Stimulated activated naive CD8-positive, alpha-beta T cell treated with anti-CD3 and anti-CD28 coated beads, Interleukin-15, Interleukin-2, amounts not matched to agents 100 ng/mL and 50 ng/mL, for 24 hours (primary cell): ENCODE measurements around the gene TOX2.

Source experiments
- H3K27ac Mint-ChIP-seq: one replicate; pipeline ENCODE4 v1.8.0; 2021; ENCODE audit warnings: mild to moderate bottlenecking, mixed read lengths
- H3K27me3 Mint-ChIP-seq: one replicate; pipeline ENCODE4 v1.8.0; 2021; ENCODE audit warnings: mixed read lengths
- H3K36me3 Mint-ChIP-seq: one replicate; pipeline ENCODE4 v1.8.0; 2021; ENCODE audit warnings: low read depth, mixed read lengths
- H3K4me1 Mint-ChIP-seq: one replicate; pipeline ENCODE4 v1.8.0; 2021; ENCODE audit warnings: low read depth, mixed read lengths
- H3K4me3 Mint-ChIP-seq: one replicate; pipeline ENCODE4 v1.8.0; 2021; ENCODE audit warnings: mild to moderate bottlenecking, mixed read lengths
- H3K9me3 Mint-ChIP-seq: one replicate; pipeline ENCODE4 v1.8.0; 2021; ENCODE audit warnings: mixed read lengths

TOX2 gene

DNA sequence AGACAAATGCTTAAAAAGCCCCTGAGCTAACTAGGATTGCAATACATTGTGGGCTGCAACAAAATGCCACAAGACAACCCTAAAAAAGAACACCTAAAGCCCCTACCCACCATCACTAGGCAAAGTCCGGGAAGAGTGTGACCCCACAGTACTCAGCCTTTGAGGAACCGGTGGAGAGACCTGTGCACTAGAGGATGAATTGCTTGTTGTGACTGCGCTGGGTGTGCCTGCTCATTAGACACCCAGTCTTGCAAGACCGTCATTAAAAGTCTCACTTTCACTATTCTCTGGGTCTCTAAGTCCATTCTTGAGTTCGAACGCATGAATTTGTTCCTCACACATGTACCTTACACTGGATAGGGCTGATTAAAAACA, 183.6 kb downstream of the TOX2 start:
- Mint-ChIP-seq H3K9me3 (no peaks in the 10 kb centered on the region), H3K27me3 (peaks cover 37% of the 10 kb centered on the region), H3K36me3 (no peaks in the 10 kb centered on the region), H3K4me1 (no peaks in the 10 kb centered on the region), H3K27ac (no peak overlapping the region), H3K4me3 (no peak overlapping the region)

DNA sequence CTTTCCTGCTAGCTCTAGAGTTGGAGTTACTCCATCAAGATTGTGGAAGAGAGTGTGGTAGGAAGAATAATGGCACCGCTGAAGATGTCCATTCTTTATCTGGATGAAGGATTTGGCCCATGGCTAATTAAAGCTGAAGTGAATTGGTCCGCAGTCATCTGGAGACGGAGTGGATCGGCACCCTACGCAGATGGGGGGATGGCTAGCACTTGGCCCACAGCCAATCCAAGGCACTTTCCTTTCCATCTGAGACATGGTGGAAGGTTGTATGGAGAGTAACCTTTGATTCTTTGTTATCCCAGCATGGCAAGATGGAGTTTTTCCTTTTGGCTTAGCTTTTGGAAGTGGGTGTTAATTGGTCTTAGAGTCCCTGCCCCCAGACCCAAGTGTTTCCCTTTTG, 184.0 kb downstream of the TOX2 start:
- H3K36me3 Mint-ChIP-seq, result no peaks in the 10 kb centered on the region
- H3K4me1 Mint-ChIP-seq, result no peaks in the 10 kb centered on the region
- no peak overlapping the region for H3K27ac Mint-ChIP-seq
- H3K4me3 Mint-ChIP-seq, result no peak overlapping the region
- H3K27me3 Mint-ChIP-seq, result peaks cover 38% of the 10 kb centered on the region
- H3K9me3 Mint-ChIP-seq, result no peaks in the 10 kb centered on the region

DNA sequence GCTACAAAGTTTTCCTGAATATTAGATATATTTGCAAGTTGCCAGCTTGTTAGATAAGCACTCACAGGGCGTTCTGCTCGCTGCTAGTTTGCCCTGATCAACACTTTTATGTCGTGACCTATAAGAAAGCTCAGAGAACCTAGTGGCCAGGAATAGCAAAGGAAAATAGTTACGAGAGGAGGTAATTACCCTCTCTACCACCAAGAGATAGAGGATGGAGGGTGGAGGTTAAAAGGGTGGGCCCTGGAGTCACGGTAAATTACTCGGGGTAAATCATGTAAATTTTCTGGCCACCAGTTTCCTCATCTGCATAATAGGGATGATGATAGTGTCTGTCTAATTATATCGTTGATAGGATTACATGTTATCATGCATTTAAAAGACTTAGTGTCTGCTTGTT, 185.2 kb downstream of the TOX2 start:
- H3K4me3 Mint-ChIP-seq, result no peak overlapping the region
- no peaks in the 10 kb centered on the region for H3K9me3 Mint-ChIP-seq
- H3K27me3 Mint-ChIP-seq, result peaks cover 47% of the 10 kb centered on the region

DNA sequence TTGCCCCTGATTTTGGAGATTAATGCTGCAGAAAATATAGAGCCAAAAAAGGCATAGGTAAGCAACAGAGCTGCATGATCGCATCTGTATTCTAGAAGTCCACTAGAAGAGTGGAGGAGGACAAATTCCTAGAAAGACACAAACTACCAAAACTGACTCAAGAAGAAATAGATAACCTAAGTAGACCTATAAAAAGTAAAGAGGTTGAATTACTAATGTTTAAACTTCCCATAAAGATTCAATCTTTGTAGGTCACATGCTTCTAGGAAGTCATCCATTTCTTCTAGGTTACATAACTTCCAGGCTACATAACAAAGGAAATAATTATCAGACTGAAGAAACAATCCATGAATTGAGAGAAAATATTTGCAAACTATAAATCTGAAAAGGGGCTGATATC, 187.9 kb downstream of the TOX2 start:
- peaks cover 53% of the 10 kb centered on the region for H3K27me3 Mint-ChIP-seq
- no peaks in the 10 kb centered on the region for H3K4me1 Mint-ChIP-seq
- peaks cover 8% of the 10 kb centered on the region for H3K9me3 Mint-ChIP-seq
- H3K36me3 Mint-ChIP-seq, result no peaks in the 10 kb centered on the region
- no peak overlapping the region for H3K4me3 Mint-ChIP-seq
- no peak overlapping the region for H3K27ac Mint-ChIP-seq

More for the DNA sequence above, 185.2 kb downstream of the TOX2 start:
- H3K27ac Mint-ChIP-seq, result no peak overlapping the region
- H3K36me3 Mint-ChIP-seq, result no peaks in the 10 kb centered on the region
- H3K4me1 Mint-ChIP-seq, result no peaks in the 10 kb centered on the region

DNA sequence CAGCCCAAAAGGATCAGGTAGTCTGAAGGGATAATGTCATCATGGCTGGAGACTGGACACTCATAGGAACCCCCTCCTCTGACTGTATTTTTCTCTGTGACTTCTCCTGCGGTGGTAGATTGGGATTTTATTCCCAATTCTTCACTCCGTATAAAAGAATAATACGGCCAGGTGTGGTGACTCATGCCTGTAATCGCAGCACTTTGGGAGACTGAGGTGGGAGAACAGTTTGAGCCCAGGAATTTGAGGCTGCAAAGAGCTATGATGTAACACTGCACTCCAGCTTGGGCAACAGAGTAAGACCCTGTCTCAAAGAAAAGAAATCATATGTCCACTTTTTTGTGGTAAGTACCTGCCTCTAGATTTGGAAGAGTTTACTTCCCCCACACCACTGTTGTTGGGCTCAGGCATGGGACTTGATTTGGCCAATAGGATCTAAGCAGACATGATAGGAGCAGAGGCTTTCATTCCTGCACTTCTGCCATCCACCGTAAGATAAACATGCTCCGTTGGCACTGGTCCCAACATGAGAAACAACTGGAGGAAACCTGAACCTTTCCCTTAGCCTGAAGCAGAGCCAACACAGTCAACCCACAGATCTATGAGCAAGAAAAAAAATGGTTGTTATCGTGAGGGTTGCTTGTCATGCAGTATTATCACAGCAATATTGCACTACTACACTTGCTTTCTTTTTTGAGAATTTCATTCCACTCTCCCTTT, 190.3 kb downstream of the TOX2 start:
- Mint-ChIP-seq H3K4me1 (no peaks in the 10 kb centered on the region), H3K9me3 (peaks cover 11% of the 10 kb centered on the region), H3K27me3 (peaks cover 60% of the 10 kb centered on the region), H3K36me3 (no peaks in the 10 kb centered on the region), H3K27ac (no peak overlapping the region), H3K4me3 (no peak overlapping the region)

DNA sequence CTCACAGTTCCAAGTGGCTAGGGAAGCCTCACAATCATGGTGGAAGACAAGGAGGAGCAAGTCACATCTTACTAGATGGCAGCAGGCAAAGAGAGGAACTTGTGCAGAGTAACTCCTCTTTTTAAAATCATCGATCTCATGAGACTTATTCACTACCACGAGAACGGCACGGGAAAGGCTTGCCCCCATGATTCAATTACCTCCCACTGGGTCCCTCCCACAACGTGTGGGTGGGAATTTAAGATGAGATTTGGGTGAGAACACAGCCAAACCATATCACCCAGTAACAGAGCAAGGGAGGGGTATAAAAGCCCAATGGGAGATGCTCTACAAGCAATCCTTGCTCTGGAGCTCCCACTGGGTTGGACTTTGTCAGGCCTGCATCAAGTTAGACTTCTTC, 192.0 kb downstream of the TOX2 start:
- Mint-ChIP-seq H3K9me3 (peaks cover 11% of the 10 kb centered on the region), H3K27me3 (peaks cover 48% of the 10 kb centered on the region), H3K27ac (no peak overlapping the region)

DNA sequence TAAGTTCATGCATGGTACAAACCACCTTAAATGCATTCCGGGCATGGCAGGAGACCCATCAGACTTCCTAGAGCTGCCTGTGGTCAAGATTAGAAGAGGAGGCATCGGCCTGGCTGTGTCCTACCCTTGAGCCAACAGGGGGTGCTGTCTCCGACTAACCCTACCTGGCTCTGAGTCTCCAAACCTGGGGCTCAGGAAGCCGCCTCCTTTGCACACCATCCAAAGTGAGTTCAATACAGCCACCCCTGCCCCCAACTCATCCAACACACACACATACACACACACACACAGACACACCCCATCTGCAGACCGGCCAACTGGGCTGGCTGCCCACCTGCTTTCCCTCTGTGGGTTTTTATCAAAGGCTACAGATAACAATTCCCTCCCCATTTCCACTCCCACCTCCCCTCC, 195.3 kb downstream of the TOX2 start:
- peaks cover 11% of the 10 kb centered on the region for H3K9me3 Mint-ChIP-seq
- no peak overlapping the region for H3K27ac Mint-ChIP-seq
- H3K36me3 Mint-ChIP-seq, result no peaks in the 10 kb centered on the region
- H3K27me3 Mint-ChIP-seq, result peaks cover 31% of the 10 kb centered on the region
- H3K4me1 Mint-ChIP-seq, result no peaks in the 10 kb centered on the region
- no peak overlapping the region for H3K4me3 Mint-ChIP-seq

More for the DNA sequence above, 192.0 kb downstream of the TOX2 start:
- no peaks in the 10 kb centered on the region for H3K36me3 Mint-ChIP-seq
- H3K4me3 Mint-ChIP-seq, result no peak overlapping the region
- H3K4me1 Mint-ChIP-seq, result no peaks in the 10 kb centered on the region

DNA sequence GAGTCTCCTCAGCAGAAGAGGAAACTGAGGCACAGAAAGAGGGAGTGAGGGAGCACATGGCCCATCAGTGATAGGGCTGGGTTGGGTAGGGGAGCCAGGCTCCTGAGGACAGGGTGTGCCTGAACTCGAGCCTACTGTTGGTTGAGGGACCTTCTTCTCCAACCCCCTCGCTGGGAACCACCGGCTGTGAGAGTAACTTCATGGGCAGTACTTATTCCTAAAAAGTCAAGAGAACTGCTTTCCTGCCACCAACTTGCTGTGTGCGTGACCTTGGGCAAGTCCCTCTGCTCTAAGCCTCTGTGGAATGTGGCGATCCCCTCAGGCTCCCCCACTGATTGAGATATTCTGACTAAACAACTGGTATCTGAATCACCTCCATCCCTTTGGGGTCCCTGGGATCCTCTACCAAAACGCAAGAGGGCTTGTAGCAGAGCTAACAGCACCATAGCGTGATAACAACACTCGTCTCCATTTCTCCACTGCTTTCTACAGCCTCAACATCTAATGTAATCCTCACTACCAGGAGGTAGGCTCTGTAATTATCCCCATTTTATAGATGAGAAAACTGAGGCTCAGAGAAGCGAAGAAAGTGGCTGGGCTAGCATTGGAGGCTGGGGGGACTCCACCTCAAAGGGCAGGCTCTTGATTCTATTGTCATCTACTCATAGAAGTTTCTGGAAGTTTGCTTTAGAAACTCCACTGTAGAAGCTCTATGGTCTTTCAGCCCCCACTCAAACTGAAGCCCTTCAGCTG, 196.3 kb downstream of the TOX2 start:
- H3K4me3 Mint-ChIP-seq, result no peak overlapping the region
- H3K36me3 Mint-ChIP-seq, result no peaks in the 10 kb centered on the region
- no peak overlapping the region for H3K27ac Mint-ChIP-seq
- H3K27me3 Mint-ChIP-seq, result peaks cover 35% of the 10 kb centered on the region
- H3K4me1 Mint-ChIP-seq, result no peaks in the 10 kb centered on the region
- H3K9me3 Mint-ChIP-seq, result peaks cover 11% of the 10 kb centered on the region

DNA sequence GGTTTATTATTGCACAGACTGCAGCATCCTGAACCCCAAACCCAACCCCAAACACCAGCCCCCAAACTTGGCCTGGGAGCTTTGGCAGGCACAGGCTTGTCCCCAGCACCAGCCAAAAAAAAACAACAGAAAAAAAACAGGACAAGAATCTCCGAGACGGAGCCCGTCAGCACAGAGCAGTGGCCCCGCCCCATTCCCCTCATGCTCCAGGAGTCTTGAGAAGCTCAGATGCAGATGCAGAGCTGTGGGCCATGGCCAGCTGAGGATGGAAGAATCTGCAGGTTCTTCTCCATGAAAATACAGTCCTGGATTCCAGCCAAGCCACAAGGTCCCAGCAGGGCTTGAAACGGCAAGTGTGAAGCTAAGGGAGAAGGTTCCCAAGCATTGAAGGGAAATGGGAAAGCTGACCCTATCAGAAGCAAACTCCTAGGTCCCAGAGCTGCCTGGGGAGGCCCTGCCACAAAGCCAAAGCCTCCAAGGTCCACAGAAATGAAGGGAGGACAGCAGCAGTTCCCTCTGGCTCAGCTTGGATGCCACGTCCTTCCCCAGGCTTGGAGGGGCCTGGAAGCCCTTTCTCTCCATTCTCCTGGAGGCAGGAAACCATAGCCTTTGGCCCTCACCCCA, 197.2 kb downstream of the TOX2 start:
- Mint-ChIP-seq H3K4me3 (no peak overlapping the region), H3K9me3 (peaks cover 10% of the 10 kb centered on the region), H3K4me1 (no peaks in the 10 kb centered on the region), H3K27ac (no peak overlapping the region), H3K27me3 (peaks cover 36% of the 10 kb centered on the region), H3K36me3 (no peaks in the 10 kb centered on the region)

DNA sequence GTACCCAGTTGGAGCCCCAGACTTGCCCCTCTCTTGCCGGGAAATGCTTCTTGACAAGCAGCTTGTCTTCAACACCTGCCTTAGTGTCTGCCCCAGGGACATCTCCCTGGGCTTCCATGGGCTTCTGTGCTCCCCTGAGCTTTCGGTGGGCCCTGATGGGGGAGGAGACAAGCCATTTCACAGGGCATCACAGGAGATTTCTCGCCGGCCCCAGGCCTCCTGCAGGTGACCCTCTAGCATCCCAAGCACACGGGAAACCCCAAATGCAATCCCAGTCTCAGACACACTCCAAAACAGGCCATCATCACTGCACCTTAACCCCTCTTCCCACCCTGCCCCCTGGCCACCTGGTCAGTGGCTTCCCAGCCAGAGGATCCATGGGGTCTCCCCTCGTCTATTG, 197.8 kb downstream of the TOX2 start:
- H3K4me1 Mint-ChIP-seq, result no peaks in the 10 kb centered on the region
- H3K4me3 Mint-ChIP-seq, result no peak overlapping the region
- H3K27me3 Mint-ChIP-seq, result peaks cover 40% of the 10 kb centered on the region
- no peaks in the 10 kb centered on the region for H3K36me3 Mint-ChIP-seq
- peaks cover 4% of the 10 kb centered on the region for H3K9me3 Mint-ChIP-seq
- H3K27ac Mint-ChIP-seq, result no peak overlapping the region

DNA sequence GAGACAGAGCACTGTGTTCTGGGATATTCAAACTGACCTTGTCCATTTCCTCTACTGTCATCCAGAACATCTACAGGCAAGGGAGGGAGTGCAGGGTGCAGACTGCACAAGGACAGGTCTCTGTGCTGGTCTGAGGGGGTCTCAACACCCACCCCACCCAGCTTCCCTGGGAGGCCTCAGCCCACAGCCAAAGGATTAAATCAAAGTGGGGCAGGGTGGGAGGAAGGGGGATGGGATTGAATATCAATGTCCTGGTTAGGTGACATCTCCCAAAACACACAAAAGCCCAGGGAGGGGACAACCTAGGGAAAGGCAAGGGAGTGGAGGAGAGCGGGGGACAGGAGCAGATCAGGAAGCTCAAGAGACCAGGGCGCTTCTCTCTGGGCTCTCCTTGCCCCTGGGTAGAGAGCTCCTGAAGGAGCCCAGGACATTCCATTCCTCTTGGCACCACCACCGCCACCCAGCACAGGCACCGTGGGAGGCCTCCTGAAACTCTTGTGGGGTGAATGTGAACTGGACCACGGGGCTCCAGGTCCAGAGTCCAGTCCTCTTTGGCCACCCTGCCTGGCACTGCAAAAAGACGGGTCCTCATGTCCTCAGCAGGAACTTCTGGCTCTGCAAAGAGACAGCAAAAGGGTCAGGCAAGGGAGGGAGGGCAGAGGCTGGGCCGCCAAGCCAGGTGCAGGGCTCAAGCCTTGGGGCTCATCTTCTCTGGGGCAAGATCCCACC, 198.4 kb downstream of the TOX2 start:
- Mint-ChIP-seq H3K9me3 (no peaks in the 10 kb centered on the region), H3K27ac (no peak overlapping the region), H3K4me3 (no peak overlapping the region), H3K4me1 (no peaks in the 10 kb centered on the region), H3K36me3 (no peaks in the 10 kb centered on the region), H3K27me3 (peaks cover 46% of the 10 kb centered on the region)

DNA sequence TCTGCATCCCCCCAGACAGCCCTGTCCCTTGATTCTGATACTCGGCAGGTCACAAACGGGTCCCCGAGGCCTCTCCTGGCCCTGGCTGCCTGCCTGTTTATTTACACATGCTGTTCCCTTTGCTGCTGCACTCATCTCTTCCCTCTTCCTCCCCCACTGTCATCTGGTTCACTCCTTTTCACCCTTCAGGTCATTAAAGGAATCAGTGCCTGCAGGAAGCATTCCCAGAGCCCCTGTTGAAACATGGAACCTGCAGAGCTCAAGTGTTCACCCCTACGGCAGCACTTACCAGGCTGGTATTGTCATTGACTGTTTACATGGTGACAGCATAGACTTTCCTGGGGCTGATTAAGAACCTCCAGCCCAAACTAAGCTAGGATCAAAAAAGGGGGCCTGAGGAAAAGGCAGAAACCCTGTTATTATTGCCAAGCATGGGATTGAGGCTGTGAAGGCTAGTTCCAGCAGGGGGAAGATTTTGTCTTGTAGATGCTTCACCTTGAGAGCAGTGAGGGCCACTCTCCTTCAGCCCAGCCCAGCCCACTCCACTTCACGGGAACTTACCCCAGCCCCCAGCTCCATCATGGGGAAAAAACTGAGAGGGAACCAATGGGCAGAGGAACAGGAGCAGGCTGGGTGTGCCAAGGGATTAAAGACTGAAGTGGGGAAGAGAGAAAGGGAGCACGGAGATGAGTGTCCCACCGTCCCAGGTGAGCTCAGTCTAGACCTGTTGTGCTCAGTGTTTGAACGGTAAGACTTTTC, 199.1 kb downstream of the TOX2 start:
- no peak overlapping the region for H3K4me3 Mint-ChIP-seq
- H3K27me3 Mint-ChIP-seq, result peaks cover 44% of the 10 kb centered on the region
- H3K27ac Mint-ChIP-seq, result no peak overlapping the region
- H3K36me3 Mint-ChIP-seq, result no peaks in the 10 kb centered on the region
- no peaks in the 10 kb centered on the region for H3K4me1 Mint-ChIP-seq
- no peaks in the 10 kb centered on the region for H3K9me3 Mint-ChIP-seq

DNA sequence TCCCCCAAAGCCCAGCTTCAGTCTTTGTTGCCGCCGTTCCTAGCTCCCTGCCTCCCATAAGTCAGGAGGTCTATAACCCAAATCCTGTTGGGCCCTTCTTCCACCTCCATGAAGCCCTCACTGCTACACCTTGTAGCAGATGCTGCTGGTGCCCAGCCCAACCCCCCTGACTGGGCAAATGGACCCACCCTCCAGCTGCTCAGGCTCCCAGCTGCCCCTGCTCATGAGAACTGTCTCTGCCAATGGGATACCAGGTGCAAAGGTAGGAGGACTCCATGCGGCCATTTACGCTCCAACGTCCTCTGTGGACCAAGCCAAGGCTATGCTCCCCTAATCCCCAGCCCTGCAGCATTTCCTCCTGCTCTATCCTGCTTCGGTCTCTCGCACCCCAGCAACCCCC, 200.5 kb downstream of the TOX2 start:
- no peaks in the 10 kb centered on the region for H3K4me1 Mint-ChIP-seq
- no peaks in the 10 kb centered on the region for H3K36me3 Mint-ChIP-seq
- no peaks in the 10 kb centered on the region for H3K9me3 Mint-ChIP-seq
- peaks cover 36% of the 10 kb centered on the region for H3K27me3 Mint-ChIP-seq
- no peak overlapping the region for H3K27ac Mint-ChIP-seq
- H3K4me3 Mint-ChIP-seq, result no peak overlapping the region
